Fibroblast of peridontal ligament (primary cell): ENCODE data around the gene CHN2.

Source experiments
- DNase-seq: peaks from one replicate; pipeline ENCODE4 v3.0.0-alpha.2; 2010; ENCODE audit errors: extremely low read depth

Gene CHN2

GRCh38 chr7:29194594-29195427, at the start of gene CHN2:
Gene CHN2 (plus strand): TSS chr7:29194775.
- DNase-seq = no peak

GRCh38 chr7:29145553-29146056, 49.0 kb upstream of the CHN2 start:
- no peak for DNase-seq

GRCh38 chr7:29146057-29146706, 48.4 kb upstream of the CHN2 start, which contains the start of gene CPVL:
Gene CPVL (minus strand): TSS chr7:29146537. CDS start chr7:29121061, 25,476 bp downstream.
- DNase-seq = no peak

- no peak for DNase-seq
Measured at GRCh38 chr7:29146888-29147609, 47.5 kb upstream of the CHN2 start.

- no peak for DNase-seq
Measured at GRCh38 chr7:29147821-29148220, 46.8 kb upstream of the CHN2 start.

GRCh38 chr7:29149036-29149435, 45.5 kb upstream of the CHN2 start:
- no peak for DNase-seq

GRCh38 chr7:29150856-29151255, 43.7 kb upstream of the CHN2 start:
- DNase-seq = no peak

GRCh38 chr7:29154076-29154475, 40.5 kb upstream of the CHN2 start:
- no peak for DNase-seq

GRCh38 chr7:29156907-29157452, 37.6 kb upstream of the CHN2 start:
- no peak for DNase-seq

- no peak for DNase-seq
Measured at GRCh38 chr7:29158795-29159423, 35.7 kb upstream of the CHN2 start.

- DNase-seq = no peak
Measured at GRCh38 chr7:29160080-29160479, 34.5 kb upstream of the CHN2 start.

GRCh38 chr7:29161231-29161630, 33.3 kb upstream of the CHN2 start:
- DNase-seq = no peak

GRCh38 chr7:29162577-29162976, 32.0 kb upstream of the CHN2 start:
- no peak for DNase-seq

GRCh38 chr7:29163854-29164253, 30.7 kb upstream of the CHN2 start:
- no peak for DNase-seq

- DNase-seq = no peak
Measured at GRCh38 chr7:29167721-29168120, 26.9 kb upstream of the CHN2 start.

GRCh38 chr7:29170781-29171180, 23.8 kb upstream of the CHN2 start:
- DNase-seq = no peak

GRCh38 chr7:29173458-29173857, 21.1 kb upstream of the CHN2 start:
- no peak for DNase-seq

GRCh38 chr7:29177963-29178600, 16.5 kb upstream of the CHN2 start:
- no peak for DNase-seq

- no peak for DNase-seq
Measured at GRCh38 chr7:29179115-29179514, 15.5 kb upstream of the CHN2 start.

- DNase-seq = no peak
Measured at GRCh38 chr7:29184599-29184998, 10.0 kb upstream of the CHN2 start.

- DNase-seq = no peak
Measured at GRCh38 chr7:29185613-29186012, 9.0 kb upstream of the CHN2 start.
